Cardiac fibroblast (primary cell): Measurements from ENCODE around the gene OR12D2.

Experiments
- DNase-seq, 2 donors: peaks; one replicate each; pipeline versions ENCODE4 v3.0.0 to v3.0.0-alpha.2; 2010; ENCODE audit warnings: low read depth in 2 of 2
- H3K4me3 ChIP-seq, 2 donors: replicated peaks in 1 of 2; 1 replicate in 1 of 2; 2 replicates in 1 of 2; pipeline ENCODE4 v1.5.1; 2011; ENCODE audit warnings: low read depth in 2 of 2, low read length in 2 of 2, mild to moderate bottlenecking in 2 of 2, moderate library complexity in 1 of 2
- CTCF ChIP-seq: IDR thresholded peaks from one replicate; pipeline ENCODE4 v1.5.1; 2011; ENCODE audit warnings: low read depth, mild to moderate bottlenecking, low read length, inconsistent platforms

Gene OR12D2

GRCh38 chr6:29388533-29388932, 6.9 kb upstream of the OR12D2 start:
- no peak for TF ChIP-seq CTCF
- DNase-seq: no peak
- no peak overlapping the region for H3K4me3 ChIP-seq

- DNase-seq: no peak
- no peak overlapping the region for H3K4me3 ChIP-seq
- TF ChIP-seq CTCF: no peak
These were observed 4.1 kb downstream of the OR12D2 start for GRCh38 chr6:29399525-29399924.

GRCh38 chr6:29403801-29404200, 8.4 kb downstream of the OR12D2 start:
- TF ChIP-seq CTCF: no peak
- H3K4me3 ChIP-seq: no peak overlapping the region
- DNase-seq: no peak

GRCh38 chr6:29414588-29414987, 19.2 kb downstream of the OR12D2 start, which contains the start of gene OR12D1:
TSS of gene OR12D1 (plus strand) at chr6:29414928.
- no peak within 1 kb of the TSS for H3K4me3 ChIP-seq
- peak in 1 of 2 donors; percentile 2 for DNase-seq
- TF ChIP-seq CTCF: no peak

GRCh38 chr6:29419516-29419915, 24.1 kb downstream of the OR12D2 start:
- peak in 1 of 2 donors; percentile 3 for DNase-seq
- no peak for TF ChIP-seq CTCF

DNA sequence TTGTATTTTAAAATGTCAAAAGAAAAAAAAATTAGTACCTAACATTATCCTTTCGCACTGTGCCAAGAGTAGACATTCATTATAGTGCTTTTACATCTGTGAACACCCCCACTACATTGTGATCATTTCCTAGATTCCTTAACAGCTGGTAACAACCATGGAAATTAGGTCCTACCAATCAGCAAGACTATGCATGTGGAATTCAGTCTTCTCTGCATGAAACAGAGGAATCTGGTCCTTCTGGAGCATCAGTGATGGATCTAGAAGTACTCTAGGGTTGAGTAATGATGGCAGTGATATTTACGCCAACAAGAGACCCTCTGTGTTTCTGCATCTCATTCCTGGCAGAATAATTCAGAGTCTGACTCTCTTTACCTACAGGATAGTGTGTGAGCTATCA, 28.7 kb downstream of the OR12D2 start:
- TF ChIP-seq CTCF: no peak
- no peak overlapping the region for H3K4me3 ChIP-seq
- DNase-seq: no peak

More at GRCh38 chr6:29419516-29419915, 24.1 kb downstream of the OR12D2 start:
- no peak overlapping the region for H3K4me3 ChIP-seq

GRCh38 chr6:29424575-29424974, 29.1 kb downstream of the OR12D2 start:
- no peak for TF ChIP-seq CTCF

More at GRCh38 chr6:29424575-29424974, 29.1 kb downstream of the OR12D2 start:
- no peak overlapping the region for H3K4me3 ChIP-seq
- no peak for DNase-seq
